ENCODE data around the gene PUS7L. TPM values are rescaled to one million over a fixed set of nuclear protein-coding genes. Genes with fewer than 3 reads are reported as not detected.

The PUS7L gene
- total RNA-seq, 1 donor from 2014 or later, result 7.4 TPM

- H3K9me3 Mint-ChIP-seq, result no peaks in the 10 kb centered on the region
- peaks cover 8% of the 10 kb centered on the region for H3K36me3 Mint-ChIP-seq
- no peak for DNase-seq (ENCODE audit: extremely low spot score, unreplicated experiment)
- no peak overlapping the region for H3K4me3 Mint-ChIP-seq
- H3K27me3 Mint-ChIP-seq, result no peaks in the 10 kb centered on the region
- no peak overlapping the region for H3K27ac Mint-ChIP-seq
- H3K4me1 Mint-ChIP-seq (ENCODE audit: unreplicated experiment), result no peaks in the 10 kb centered on the region
- TF ChIP-seq CTCF (conservative IDR thresholded peaks at IDR 0.05), result no peak
Observed at GRCh38 chr12:43766291-43766690, 7.7 kb upstream of the PUS7L start.

GRCh38 chr12:43764528-43764927 lies 5.9 kb upstream of the PUS7L start:
- H3K27ac Mint-ChIP-seq, result no peak overlapping the region
- DNase-seq (ENCODE audit: extremely low spot score, unreplicated experiment), result no peak
- H3K36me3 Mint-ChIP-seq, result peaks cover 3% of the 10 kb centered on the region
- no peak overlapping the region for H3K4me3 Mint-ChIP-seq
- H3K9me3 Mint-ChIP-seq, result no peaks in the 10 kb centered on the region
- no peaks in the 10 kb centered on the region for H3K4me1 Mint-ChIP-seq (ENCODE audit: unreplicated experiment)
- no peaks in the 10 kb centered on the region for H3K27me3 Mint-ChIP-seq
- TF ChIP-seq CTCF (conservative IDR thresholded peaks at IDR 0.05), result no peak

GRCh38 chr12:43763769-43764168 lies 5.2 kb upstream of the PUS7L start:
- Mint-ChIP-seq H3K27me3 (no peaks in the 10 kb centered on the region), H3K4me1 (ENCODE audit: unreplicated experiment) (no peaks in the 10 kb centered on the region), H3K36me3 (peaks cover 3% of the 10 kb centered on the region), H3K4me3 (peak overlapping the region; percentile 58), H3K27ac (peak overlapping the region; percentile 85), H3K9me3 (no peaks in the 10 kb centered on the region)
- TF ChIP-seq CTCF (conservative IDR thresholded peaks at IDR 0.05), result no peak
- DNase-seq (ENCODE audit: extremely low spot score, unreplicated experiment), result no peak

- Mint-ChIP-seq H3K27me3 (no peaks in the 10 kb centered on the region), H3K36me3 (peaks cover 3% of the 10 kb centered on the region), H3K4me1 (ENCODE audit: unreplicated experiment) (no peaks in the 10 kb centered on the region), H3K27ac (peak overlapping the region; percentile 44), H3K4me3 (no peak overlapping the region), H3K9me3 (no peaks in the 10 kb centered on the region)
- no peak for TF ChIP-seq CTCF (conservative IDR thresholded peaks at IDR 0.05)
- no peak for DNase-seq (ENCODE audit: extremely low spot score, unreplicated experiment)
Observed at GRCh38 chr12:43762596-43762995, 4.0 kb upstream of the PUS7L start.

GRCh38 chr12:43761500-43761899 lies 2.9 kb upstream of the PUS7L start:
- peak overlapping the region; percentile 87 for H3K27ac Mint-ChIP-seq
- H3K4me3 Mint-ChIP-seq, result peak overlapping the region; percentile 75
- no peak for TF ChIP-seq CTCF (conservative IDR thresholded peaks at IDR 0.05)
- no peaks in the 10 kb centered on the region for H3K27me3 Mint-ChIP-seq
- peaks cover 3% of the 10 kb centered on the region for H3K36me3 Mint-ChIP-seq
- no peaks in the 10 kb centered on the region for H3K9me3 Mint-ChIP-seq
- H3K4me1 Mint-ChIP-seq (ENCODE audit: unreplicated experiment), result no peaks in the 10 kb centered on the region
- DNase-seq (ENCODE audit: extremely low spot score, unreplicated experiment), result no peak

- H3K9me3 Mint-ChIP-seq, result no peaks in the 10 kb centered on the region
Observed at GRCh38 chr12:43760396-43760795, 1.8 kb upstream of the PUS7L start.

More at GRCh38 chr12:43760396-43760795, 1.8 kb upstream of the PUS7L start:
- Mint-ChIP-seq H3K27me3 (no peaks in the 10 kb centered on the region), H3K36me3 (peaks cover 3% of the 10 kb centered on the region), H3K4me3 (peak overlapping the region; percentile 83), H3K4me1 (ENCODE audit: unreplicated experiment) (no peaks in the 10 kb centered on the region), H3K27ac (peak overlapping the region; percentile 80)
- DNase-seq (ENCODE audit: extremely low spot score, unreplicated experiment), result no peak
- no peak for TF ChIP-seq CTCF (conservative IDR thresholded peaks at IDR 0.05)
